Measurements from ENCODE around the gene USP33.
"Not testable (repeated sequence)": the region's sequence is repeated elsewhere in the genome, so short reads cannot be mapped to it uniquely, and the experiment has no call there.

The USP33 gene

GRCh38 chr1:77671836-77672235 lies 87.8 kb downstream of the USP33 start:
- DNase-seq (ENCODE audit: low spot score) = peak; percentile 13

DNA sequence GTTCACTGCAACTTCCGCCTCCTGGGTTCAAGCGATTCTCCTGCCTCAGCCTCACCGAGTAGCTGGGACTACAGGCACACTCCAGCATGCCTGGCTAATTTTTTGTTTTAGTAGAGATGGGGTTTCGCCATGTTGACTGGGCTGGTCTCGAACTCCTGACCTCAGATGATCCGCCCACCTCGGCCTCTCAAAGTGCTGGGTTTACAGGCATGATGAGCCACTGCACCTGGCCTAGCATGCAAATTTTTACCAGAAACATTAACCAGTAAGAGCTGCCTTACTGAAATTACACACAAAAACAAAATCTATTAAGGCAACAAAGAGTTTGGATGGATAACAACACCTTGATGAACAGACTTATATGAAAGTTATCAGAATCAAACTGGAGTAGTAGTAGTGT lies 89.3 kb downstream of the USP33 start:
- DNase-seq (ENCODE audit: low spot score) = no peak

GRCh38 chr1:77668924-77669449 lies 90.7 kb downstream of the USP33 start:
- DNase-seq (ENCODE audit: low spot score) = no peak

DNA sequence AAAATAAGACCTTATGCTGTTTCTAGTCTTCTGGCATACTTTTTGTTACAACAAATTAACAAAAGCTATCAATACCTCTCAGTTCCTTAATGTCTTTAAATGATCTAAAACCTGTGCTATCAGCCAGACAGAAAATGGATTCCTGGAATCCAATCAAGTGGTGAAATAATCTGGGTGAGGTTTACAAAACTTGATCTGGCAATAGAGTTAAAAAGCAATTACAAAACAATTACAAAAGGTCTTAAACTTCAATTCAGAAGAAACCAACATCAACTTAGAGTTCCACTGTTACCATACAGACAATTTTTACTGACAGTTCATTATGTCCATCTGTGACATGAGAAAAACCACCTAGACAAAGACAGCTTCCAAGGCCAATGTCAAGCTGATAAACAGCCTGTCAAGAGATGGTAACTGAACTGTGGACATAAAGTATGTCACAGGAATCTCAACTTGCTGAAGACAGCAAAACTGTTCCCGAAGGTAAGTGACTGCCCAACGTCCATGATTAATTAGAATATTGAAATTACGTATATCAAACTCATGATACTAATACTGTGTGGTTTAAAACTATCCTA lies 94.6 kb downstream of the USP33 start:
- no peak for DNase-seq (ENCODE audit: low spot score)

GRCh38 chr1:77661696-77662095 lies 98.0 kb downstream of the USP33 start:
- DNase-seq (ENCODE audit: low spot score) = no peak

DNA sequence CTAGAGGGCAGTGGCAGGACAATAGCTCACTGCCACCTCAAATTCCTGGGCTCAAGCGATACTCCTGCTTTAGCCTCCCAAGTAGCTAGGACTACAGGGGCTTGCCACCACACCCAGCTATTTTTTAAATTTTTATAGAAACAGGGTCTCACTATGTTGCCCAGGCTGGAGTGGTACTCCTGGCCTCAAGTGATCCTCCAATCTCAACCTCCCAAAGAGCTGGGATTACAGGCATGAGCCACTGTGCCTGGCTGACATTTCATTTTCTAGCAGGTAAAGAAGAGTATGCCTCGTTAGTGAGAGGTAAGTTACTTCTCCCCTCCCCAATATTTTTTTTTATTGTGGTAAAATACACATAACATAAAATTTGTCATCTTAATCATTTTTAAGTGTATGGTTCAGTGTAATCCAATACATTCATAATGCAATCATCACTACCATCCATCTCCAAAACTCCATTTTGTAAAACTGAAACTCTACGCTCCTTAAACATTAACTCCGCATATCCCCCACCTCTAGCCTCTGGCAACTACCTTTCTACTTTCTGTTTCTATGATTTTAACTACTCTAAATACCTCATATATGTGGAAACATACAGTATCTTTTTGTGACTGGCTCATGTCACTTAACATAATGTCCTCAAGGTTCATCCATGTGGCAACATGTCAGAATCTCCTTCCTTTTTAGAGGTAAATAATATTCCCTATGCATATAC lies 99.6 kb downstream of the USP33 start:
- DNase-seq (ENCODE audit: low spot score) = no peak

DNA sequence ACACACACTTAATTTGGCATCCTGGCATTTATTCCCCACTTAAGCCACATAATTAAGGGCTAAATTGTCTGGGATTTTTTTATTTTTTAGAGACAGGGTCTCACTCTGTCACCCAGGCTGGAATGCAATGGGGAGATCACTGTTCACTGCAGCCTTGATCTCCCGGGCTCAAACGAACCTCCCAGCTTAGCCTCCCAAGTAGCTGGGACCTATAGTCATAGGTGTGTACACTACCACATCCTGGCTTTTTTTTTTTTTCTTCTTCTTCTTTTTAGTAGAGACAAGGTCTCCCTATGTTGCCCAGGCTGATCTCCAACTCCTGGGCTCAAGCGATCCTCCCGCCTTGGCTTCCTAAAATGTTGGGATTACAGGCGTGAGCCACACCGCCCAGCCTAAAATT lies 101.4 kb downstream of the USP33 start:
- DNase-seq (ENCODE audit: low spot score) = no peak

DNA sequence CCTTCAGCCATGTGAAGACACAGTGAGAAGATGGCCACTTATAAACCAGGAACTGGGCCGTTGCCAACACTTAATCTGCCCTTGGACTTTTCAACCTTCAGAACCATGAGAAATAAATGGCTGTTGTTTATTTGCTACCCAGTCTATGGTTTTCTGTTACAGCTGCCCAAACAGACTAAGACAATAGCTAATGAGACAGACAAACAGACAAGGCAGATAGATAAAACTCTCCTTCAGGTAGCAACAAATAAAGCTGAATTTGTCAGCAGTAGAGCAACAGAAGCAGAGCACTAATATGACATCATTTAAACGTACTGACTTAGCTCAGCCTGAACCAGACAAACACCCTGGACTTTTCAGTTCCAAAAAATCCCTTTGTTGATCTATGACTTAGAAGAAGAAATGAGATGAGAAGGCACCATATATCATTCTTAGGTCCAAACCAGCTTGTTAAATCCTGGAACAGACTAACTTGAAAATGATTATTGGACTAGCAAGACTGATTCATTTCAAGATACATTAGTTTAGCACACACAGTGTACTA lies 104.1 kb downstream of the USP33 start:
- DNase-seq (ENCODE audit: low spot score) = no peak

DNA sequence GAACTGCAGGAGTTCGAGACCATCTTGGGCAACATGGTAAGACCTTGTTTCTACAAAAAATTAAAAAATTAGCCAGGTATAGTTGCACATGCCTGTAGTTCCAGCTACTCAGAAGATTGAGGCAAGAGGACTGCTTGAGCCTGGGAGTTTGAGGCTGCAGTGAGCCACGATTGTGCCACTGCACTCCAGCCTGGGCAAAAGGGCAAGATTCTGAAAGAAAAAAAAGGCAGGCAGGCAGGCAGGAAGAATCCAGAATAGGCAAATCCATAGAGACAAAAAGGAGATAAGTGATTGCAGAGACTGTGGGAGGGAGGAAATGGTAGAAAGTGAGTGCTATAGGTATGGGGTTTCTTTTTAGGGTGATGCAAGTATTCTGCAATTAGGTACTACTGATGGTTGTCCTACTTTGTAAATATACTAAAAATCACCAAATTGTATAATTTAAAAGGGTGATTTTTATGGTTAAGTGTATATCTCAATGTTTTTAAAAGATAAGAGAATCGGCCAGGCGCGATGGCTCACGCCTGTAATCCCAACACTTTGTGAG lies 106.6 kb downstream of the USP33 start:
- DNase-seq (ENCODE audit: low spot score) = no peak

- DNase-seq (ENCODE audit: low spot score) = no peak
These were observed 107.4 kb downstream of the USP33 start for GRCh38 chr1:77652268-77652667.

DNA sequence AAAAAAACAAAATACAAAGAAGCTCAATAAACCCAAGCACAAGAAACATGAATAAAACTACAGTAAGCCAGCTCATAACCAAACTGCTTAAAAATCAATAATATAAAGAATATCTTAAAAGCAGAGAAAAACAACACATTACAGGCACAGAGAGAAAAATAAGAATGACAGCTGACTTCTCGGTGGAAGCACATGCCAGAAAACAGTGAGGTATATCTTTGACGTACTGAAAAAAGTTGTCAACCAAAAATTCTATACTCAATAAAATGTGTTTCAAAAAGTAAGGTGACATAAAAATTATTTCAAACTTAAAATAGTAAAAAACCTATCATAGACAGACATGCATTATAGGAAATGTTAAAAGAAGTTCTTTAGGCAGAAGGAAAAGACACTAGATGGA lies 110.5 kb downstream of the USP33 start:
- no peak for DNase-seq (ENCODE audit: low spot score)

- not testable (repeated sequence) for DNase-seq (ENCODE audit: low spot score)
These were observed 113.4 kb downstream of the USP33 start for GRCh38 chr1:77646224-77646623.

All from kidney tubule cell (primary cell).